GM12892 (cell line): ENCODE measurements around the gene KIF1B.

Source experiments
- POLR2A ChIP-seq: IDR thresholded peaks from 2 replicates; pipeline ENCODE4 v1.6.1; 2011; ENCODE audit warnings: low read depth, low read length, control low read depth
- POLR2AphosphoS5 ChIP-seq: IDR thresholded peaks from 2 replicates; pipeline ENCODE4 v1.6.1; 2011; ENCODE audit warnings: low read depth, low read length, control low read depth
- TAF1 ChIP-seq: IDR thresholded peaks from 2 replicates; pipeline ENCODE4 v1.6.1; 2011; ENCODE audit warnings: low read depth, mild to moderate bottlenecking, control low read depth, low read length, borderline replicate concordance

DNA sequence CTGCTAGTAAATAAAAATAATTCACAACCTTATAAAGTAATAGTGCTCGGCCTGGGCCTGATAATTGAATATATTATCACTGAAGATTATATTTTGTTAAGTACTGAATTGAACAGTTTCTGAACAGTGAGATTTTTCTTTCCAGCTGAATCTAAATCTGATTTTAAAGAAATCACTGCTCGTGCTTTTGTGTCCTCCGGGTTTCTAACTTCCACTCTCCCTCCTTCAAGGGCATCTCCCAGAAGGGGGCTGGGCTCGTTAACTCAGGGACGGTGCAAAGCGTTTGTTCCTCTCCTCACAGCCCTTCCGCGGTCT is 823 bp upstream of the KIF1B start:
- no peak for TF ChIP-seq POLR2A
- TF ChIP-seq TAF1 = no peak
- no peak for TF ChIP-seq POLR2AphosphoS5
